Measurements from ENCODE around the gene ZNF419.
"Not testable (repeated sequence)": the region's sequence is repeated elsewhere in the genome, so short reads cannot be mapped to it uniquely, and the experiment has no call there.

Gene ZNF419

GRCh38 chr19:57487477-57488298, at the start of gene ZNF419:
Gene ZNF419 (plus strand): TSS chr19:57487750. CDS start chr19:57487951, 201 bp downstream.
- peak; percentile 89 to 93 (median 90) for DNase-seq

DNA sequence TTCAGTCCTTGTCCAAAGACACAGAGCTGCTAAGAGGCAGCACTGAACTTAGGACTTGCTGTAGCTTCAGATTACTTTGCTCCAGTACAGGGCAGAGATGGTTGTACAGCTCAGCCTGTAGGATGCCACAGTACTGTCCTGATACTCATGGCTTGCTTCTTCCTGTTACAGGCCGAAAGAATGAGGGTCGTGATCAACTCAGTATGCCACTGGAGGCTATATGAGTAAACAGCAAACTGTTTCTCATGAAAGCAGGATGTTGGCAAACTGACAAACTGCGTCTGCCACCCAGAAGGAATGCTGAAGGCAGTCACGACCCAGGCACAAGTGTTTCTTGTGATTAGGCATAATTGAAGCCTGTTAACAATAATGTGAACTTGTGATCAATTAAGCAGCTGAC, 49.6 kb upstream of the ZNF419 start:
- no peak for DNase-seq

- no peak for DNase-seq
These were observed 48.6 kb upstream of the ZNF419 start for GRCh38 chr19:57438925-57439324.

GRCh38 chr19:57441979-57442752, 45.4 kb upstream of the ZNF419 start:
- no peak for DNase-seq

GRCh38 chr19:57443121-57443696, 44.3 kb upstream of the ZNF419 start:
- no peak for DNase-seq

GRCh38 chr19:57452307-57452706, 35.2 kb upstream of the ZNF419 start:
- DNase-seq, result no peak

GRCh38 chr19:57465680-57466381, 21.7 kb upstream of the ZNF419 start:
- no peak for DNase-seq

GRCh38 chr19:57466489-57466888, 21.1 kb upstream of the ZNF419 start:
- no peak for DNase-seq

DNA sequence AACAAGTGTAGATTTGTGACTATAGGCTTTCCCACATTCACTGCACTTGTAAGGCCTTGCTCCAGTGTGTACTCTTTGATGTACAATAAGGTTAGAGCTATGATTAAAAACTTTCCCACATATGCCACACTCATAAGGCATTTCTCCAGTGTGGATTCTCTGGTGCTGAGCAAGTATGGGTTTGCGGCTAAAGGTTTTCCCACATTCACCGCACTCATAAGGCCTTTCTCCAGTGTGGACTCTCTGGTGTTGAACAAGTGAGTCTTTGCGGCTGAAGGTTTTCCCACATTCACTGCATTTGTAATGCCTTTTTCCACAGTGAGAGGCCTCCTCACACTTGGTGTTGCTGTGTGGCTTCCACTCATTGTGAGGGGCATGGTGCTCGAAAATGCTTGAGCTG, 13.9 kb upstream of the ZNF419 start:
- DNase-seq, result no peak

GRCh38 chr19:57477191-57478008, 10.2 kb upstream of the ZNF419 start, which contains the start of gene ZNF772:
Gene ZNF772 (minus strand): TSS chr19:57477566. CDS start chr19:57477309, 257 bp downstream.
- peak; percentile 66 to 76 (median 72) for DNase-seq

- not testable (repeated sequence) for DNase-seq
These were observed 722 bp downstream of the ZNF419 start for GRCh38 chr19:57488299-57488644.

DNA sequence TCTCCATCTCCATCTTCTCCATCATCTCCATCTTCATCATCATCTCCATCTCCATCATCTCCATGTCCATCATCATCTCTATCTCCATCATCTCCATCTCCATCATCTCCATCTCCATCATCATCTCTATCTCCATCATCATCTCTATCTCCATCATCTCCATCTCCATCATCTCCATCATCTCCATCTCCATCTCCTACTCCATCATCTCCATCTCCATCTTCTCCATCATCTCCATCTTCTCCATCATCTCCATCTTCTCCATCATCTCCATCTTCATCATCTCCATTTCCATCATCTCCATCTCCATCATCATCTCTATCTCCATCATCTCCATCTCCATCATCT, 11.8 kb downstream of the ZNF419 start:
- DNase-seq, result not testable (repeated sequence)

DNA sequence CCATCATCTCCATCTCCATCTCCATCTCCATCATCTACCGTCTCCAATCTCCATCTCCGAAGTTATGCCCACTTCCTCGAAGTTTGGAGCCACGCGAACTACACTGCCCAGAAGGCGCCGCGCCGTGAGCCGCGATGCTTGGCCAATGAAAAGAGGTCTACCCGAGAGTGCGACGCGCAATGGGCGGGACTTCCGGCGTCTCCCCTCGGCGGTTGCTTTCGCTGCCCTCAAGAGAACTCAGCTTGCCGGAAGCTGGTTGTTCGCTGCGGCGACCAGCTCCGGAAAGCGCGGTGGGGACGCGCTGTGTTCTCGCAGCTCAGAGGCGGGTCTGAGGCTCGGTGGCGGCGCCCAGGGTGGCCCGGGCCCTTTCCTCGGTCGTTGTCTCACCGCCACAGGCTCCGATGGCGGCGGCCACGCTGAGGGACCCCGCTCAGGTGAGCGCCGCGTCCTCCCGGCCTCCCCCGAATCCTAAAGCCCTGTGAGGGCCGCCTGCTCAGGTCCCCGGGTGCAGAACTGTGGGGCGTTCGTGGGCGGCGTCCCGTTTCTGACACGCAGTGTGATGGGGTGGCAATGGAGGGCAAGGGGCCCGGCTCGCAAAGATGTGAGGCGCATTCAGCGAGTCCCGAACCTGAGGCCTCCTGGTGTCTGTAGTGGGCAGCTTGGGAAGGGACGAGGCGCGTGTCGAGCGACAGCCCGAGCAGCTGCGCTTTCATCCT, 12.3 kb downstream of the ZNF419 start, which contains the start of gene ZNF773:
Gene ZNF773 (plus strand): TSS at position 259 of the 716 bp plus-strand sequence. CDS start 143 bp downstream, at position 402.
- peak; percentile 91 to 96 (median 95) for DNase-seq

DNA sequence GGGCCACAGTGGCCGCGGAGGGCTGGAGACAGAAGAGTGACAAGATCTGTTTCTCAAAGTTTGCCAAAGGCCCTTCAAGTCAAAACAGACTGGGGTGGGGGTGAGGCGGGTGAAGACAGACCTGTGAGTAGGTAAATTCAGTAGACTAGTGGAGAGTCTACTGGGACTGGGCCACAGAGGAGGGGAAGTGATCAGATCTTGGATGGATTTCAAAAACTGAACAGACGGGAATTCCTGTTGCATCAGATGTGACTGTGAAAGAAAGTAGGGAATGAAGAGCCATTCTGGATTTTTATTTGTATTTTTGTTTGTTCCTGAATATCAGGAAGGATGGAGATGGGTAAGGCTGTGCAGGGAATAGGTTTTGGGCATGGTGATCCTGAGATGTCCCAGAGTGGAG, 12.8 kb downstream of the ZNF419 start:
- not testable (repeated sequence) for DNase-seq

DNA sequence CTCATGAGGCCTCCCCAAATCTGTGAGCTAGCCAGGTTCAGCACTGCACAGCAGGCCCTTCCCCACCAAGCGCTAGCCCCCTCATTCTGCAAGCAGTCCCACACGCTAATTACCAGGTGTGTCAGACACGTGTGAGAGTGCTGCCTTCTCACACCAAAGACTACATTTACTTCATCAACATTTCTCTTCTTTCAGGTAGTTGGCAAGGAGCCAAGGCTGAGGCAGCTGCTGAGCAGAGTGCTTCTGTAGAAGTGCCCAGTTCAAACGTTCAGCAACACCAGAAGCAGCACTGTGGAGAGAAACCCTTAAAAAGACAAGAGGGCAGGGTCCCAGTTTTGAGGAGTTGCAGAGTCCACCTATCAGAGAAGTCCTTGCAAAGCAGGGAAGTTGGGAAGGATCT, 18.6 kb downstream of the ZNF419 start:
- DNase-seq, result no peak

DNA sequence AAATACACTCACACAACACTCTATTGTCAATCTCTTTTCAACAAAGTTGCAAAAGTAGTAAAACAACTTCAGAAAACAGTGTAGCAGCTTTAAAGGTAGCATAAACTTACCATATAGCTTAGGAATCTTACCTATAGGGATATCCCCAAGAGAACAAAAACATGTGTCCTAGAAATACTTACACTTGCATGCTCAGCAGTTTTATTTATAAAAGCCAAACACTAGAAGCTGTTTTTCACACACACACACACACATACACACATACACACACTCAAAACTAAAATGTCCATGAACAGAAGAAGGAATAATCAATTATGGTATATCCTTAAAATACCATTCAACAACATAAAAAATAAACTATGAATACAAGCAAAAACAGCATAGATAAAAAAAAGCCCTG, 23.9 kb downstream of the ZNF419 start:
- no peak for DNase-seq

DNA sequence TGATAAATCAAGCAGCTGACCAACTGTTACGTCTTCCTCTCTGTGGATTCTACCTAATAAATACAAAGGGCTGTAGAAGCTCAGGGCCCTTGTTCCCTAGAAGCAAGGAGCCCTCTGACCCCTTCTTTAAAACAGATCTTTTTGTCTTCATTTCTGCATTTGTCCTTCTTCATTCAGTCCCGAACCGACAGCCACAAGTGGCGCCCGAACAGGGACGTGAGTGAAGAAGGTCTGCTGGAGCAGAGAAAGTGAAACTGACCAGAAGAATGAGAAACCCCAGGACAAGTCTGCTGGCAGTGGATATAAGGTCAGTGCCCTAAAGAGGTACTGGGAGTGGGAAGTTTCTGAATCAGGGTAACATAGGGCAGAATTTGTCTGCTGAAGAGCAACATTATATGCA, 25.3 kb downstream of the ZNF419 start:
- no peak for DNase-seq

DNA sequence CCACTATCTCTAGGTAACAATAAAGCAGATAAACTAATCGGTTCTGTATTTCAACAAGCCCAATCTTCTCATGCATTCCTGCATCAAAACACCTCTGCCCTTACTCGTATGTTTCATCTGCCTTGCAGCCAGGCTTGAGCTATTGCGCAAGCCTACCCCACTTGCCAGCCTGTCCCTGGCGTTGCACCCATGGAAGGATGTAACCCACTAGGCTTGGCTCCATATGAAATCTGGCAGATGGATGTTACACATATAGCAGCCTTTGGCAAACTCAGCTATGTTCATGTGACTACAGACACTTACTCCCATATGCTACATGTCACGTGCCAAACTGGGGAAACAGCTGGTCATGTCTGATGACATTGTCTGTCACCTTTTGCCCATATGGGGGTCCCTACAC, 27.7 kb downstream of the ZNF419 start:
- DNase-seq, result no peak

GRCh38 chr19:57518021-57518420, 30.5 kb downstream of the ZNF419 start:
- not testable (repeated sequence) for DNase-seq

- DNase-seq, result peak; percentile 71 to 80 (median 73)
These were observed 39.8 kb downstream of the ZNF419 start, which contains the start of gene ZNF549 for GRCh38 chr19:57527136-57527881. Gene ZNF549 (plus strand): TSS chr19:57527356. CDS start chr19:57527574, 218 bp downstream.
